Liver (tissue), 2 donors: ENCODE data around the gene CUL2.

Experiments
- CTCF ChIP-seq: fragments of 150-350 bp; IDR thresholded peaks from 2 replicates; pipeline ENCODE4 v1.5.1; 2017; ENCODE audit warnings: improper control_type of control experiment, low read depth, low read length; ENCODE audit not compliant: missing input control
- TF ChIP-seq, protein P1 (sequence below): IDR thresholded peaks from 2 replicates; pipeline ENCODE4 v1.6.1; 2016; ENCODE audit warnings: antibody characterized with exemption, mild to moderate bottlenecking
- donor health status: healthy.

GRCh38 chr10:35133586-35133985 lies 43.4 kb upstream of the CUL2 start:
- TF ChIP-seq CTCF = no peak
- TF ChIP-seq, protein P1, sequence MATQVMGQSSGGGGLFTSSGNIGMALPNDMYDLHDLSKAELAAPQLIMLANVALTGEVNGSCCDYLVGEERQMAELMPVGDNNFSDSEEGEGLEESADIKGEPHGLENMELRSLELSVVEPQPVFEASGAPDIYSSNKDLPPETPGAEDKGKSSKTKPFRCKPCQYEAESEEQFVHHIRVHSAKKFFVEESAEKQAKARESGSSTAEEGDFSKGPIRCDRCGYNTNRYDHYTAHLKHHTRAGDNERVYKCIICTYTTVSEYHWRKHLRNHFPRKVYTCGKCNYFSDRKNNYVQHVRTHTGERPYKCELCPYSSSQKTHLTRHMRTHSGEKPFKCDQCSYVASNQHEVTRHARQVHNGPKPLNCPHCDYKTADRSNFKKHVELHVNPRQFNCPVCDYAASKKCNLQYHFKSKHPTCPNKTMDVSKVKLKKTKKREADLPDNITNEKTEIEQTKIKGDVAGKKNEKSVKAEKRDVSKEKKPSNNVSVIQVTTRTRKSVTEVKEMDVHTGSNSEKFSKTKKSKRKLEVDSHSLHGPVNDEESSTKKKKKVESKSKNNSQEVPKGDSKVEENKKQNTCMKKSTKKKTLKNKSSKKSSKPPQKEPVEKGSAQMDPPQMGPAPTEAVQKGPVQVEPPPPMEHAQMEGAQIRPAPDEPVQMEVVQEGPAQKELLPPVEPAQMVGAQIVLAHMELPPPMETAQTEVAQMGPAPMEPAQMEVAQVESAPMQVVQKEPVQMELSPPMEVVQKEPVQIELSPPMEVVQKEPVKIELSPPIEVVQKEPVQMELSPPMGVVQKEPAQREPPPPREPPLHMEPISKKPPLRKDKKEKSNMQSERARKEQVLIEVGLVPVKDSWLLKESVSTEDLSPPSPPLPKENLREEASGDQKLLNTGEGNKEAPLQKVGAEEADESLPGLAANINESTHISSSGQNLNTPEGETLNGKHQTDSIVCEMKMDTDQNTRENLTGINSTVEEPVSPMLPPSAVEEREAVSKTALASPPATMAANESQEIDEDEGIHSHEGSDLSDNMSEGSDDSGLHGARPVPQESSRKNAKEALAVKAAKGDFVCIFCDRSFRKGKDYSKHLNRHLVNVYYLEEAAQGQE = no peak
